Measurements from ENCODE around the gene SHISAL1. TPM values are rescaled to one million over a fixed set of nuclear protein-coding genes. Genes with fewer than 3 reads are reported as not detected.

The SHISAL1 gene
- total RNA-seq, 1 experiment from 2014 or later: 1.6 TPM

GRCh38 chr22:44214764-44215163 is 98.0 kb downstream of the SHISAL1 start:
- Mint-ChIP-seq H3K27ac (ENCODE audit: low read depth, unreplicated experiment) (no peak overlapping the region), H3K4me3 (ENCODE audit: unreplicated experiment) (no peak overlapping the region), H3K4me1 (ENCODE audit: insufficient read depth, unreplicated experiment) (peaks cover 13% of the 10 kb centered on the region), H3K27me3 (ENCODE audit: insufficient read depth, unreplicated experiment) (peaks cover 12% of the 10 kb centered on the region), H3K9me3 (ENCODE audit: unreplicated experiment) (peaks cover 2% of the 10 kb centered on the region), H3K36me3 (ENCODE audit: insufficient read depth, unreplicated experiment) (no peaks in the 10 kb centered on the region)
- intact Hi-C loops (cut with micrococcal nuclease): no loop called here
- DNase-seq (ENCODE audit: unreplicated experiment): no peak
- ChIA-PET CTCF (interaction anchor here (0.7 to 0.8 kb wide), 2 partner anchors 28 to 429 kb away, joined by 3 read pairs; no protein-coding TSS in a partner anchor), POLR2A (no interaction called here)
- no TSS peak for BruUV-seq (replicated peaks)
- no peak for TF ChIP-seq CTCF (IDR thresholded peaks at IDR 0.05; ENCODE audit: unreplicated experiment)

- H3K4me3 Mint-ChIP-seq (ENCODE audit: unreplicated experiment): no peak overlapping the region
- DNase-seq (ENCODE audit: unreplicated experiment): no peak
- H3K36me3 Mint-ChIP-seq (ENCODE audit: insufficient read depth, unreplicated experiment): no peaks in the 10 kb centered on the region
- H3K27ac Mint-ChIP-seq (ENCODE audit: low read depth, unreplicated experiment): no peak overlapping the region
- POLR2A ChIA-PET: no interaction called here
- CTCF ChIA-PET: no interaction called here
- no TSS peak for BruUV-seq (replicated peaks)
- TF ChIP-seq CTCF (IDR thresholded peaks at IDR 0.05; ENCODE audit: unreplicated experiment): no peak
- H3K4me1 Mint-ChIP-seq (ENCODE audit: insufficient read depth, unreplicated experiment): peaks cover 13% of the 10 kb centered on the region
- intact Hi-C loops (cut with micrococcal nuclease): no loop called here
- H3K9me3 Mint-ChIP-seq (ENCODE audit: unreplicated experiment): peaks cover 8% of the 10 kb centered on the region
- peaks cover 17% of the 10 kb centered on the region for H3K27me3 Mint-ChIP-seq (ENCODE audit: insufficient read depth, unreplicated experiment)
Observed at GRCh38 chr22:44214187-44214586, 98.6 kb downstream of the SHISAL1 start.

GRCh38 chr22:44213489-44214043 is 99.2 kb downstream of the SHISAL1 start:
- H3K27me3 Mint-ChIP-seq (ENCODE audit: insufficient read depth, unreplicated experiment): peaks cover 24% of the 10 kb centered on the region
- intact Hi-C loops (cut with micrococcal nuclease): no loop called here
- no peaks in the 10 kb centered on the region for H3K36me3 Mint-ChIP-seq (ENCODE audit: insufficient read depth, unreplicated experiment)
- DNase-seq (ENCODE audit: unreplicated experiment): no peak
- ChIA-PET POLR2A (no interaction called here), CTCF (no interaction called here)
- no peak for TF ChIP-seq CTCF (IDR thresholded peaks at IDR 0.05; ENCODE audit: unreplicated experiment)
- H3K4me3 Mint-ChIP-seq (ENCODE audit: unreplicated experiment): no peak overlapping the region
- peaks cover 13% of the 10 kb centered on the region for H3K4me1 Mint-ChIP-seq (ENCODE audit: insufficient read depth, unreplicated experiment)
- peaks cover 13% of the 10 kb centered on the region for H3K9me3 Mint-ChIP-seq (ENCODE audit: unreplicated experiment)
- H3K27ac Mint-ChIP-seq (ENCODE audit: low read depth, unreplicated experiment): no peak overlapping the region
- BruUV-seq (replicated peaks): no TSS peak

- intact Hi-C loops (cut with micrococcal nuclease): no loop called here
- DNase-seq (ENCODE audit: unreplicated experiment): no peak
- no TSS peak for BruUV-seq (replicated peaks)
- CTCF ChIA-PET: no interaction called here
- Mint-ChIP-seq H3K9me3 (ENCODE audit: unreplicated experiment) (peaks cover 13% of the 10 kb centered on the region), H3K4me3 (ENCODE audit: unreplicated experiment) (no peak overlapping the region), H3K27ac (ENCODE audit: low read depth, unreplicated experiment) (no peak overlapping the region), H3K36me3 (ENCODE audit: insufficient read depth, unreplicated experiment) (no peaks in the 10 kb centered on the region), H3K27me3 (ENCODE audit: insufficient read depth, unreplicated experiment) (peaks cover 30% of the 10 kb centered on the region), H3K4me1 (ENCODE audit: insufficient read depth, unreplicated experiment) (peaks cover 13% of the 10 kb centered on the region)
- TF ChIP-seq CTCF (IDR thresholded peaks at IDR 0.05; ENCODE audit: unreplicated experiment): no peak
- POLR2A ChIA-PET: no interaction called here
Observed at GRCh38 chr22:44212936-44213335, 99.8 kb downstream of the SHISAL1 start.
